Neural progenitor cell (in vitro differentiated cells): ENCODE results near the gene B4GALT5. TPM values are rescaled to one million over a fixed set of nuclear protein-coding genes. Genes with fewer than 3 reads are reported as not detected.

ENCODE experiments used
- DNase-seq: peaks from one replicate; pipeline ENCODE4 v3.0.0-alpha.2; 2016; ENCODE audit warnings: low spot score
- H2AFZ ChIP-seq: fragments of 200-600 bp; sonication (generic); replicated peaks from 2 replicates; pipeline ENCODE4 v1.6.1; 2016; ENCODE audit warnings: antibody characterized with exemption
- H3F3A ChIP-seq: fragments of 200-600 bp; sonication (generic); 2 replicates; pipeline ENCODE4 v1.6.1; 2016; ENCODE audit warnings: antibody characterized with exemption, low read depth
- H3K27ac ChIP-seq: fragments of 200-600 bp; sonication (generic); 2 replicates; pipeline ENCODE4 v1.5.1; 2016; ENCODE audit warnings: mild to moderate bottlenecking
- H3K27me3 ChIP-seq: fragments of 200-600 bp; sonication (generic); 2 replicates; pipeline ENCODE4 v1.6.1; 2016; ENCODE audit warnings: mild to moderate bottlenecking, moderate library complexity
- H3K36me3 ChIP-seq: fragments of 200-600 bp; sonication (generic); 2 replicates; pipeline ENCODE4 v1.5.1; 2016
- H3K4me1 ChIP-seq: fragments of 200-600 bp; sonication (generic); 2 replicates; pipeline ENCODE4 v1.6.1; 2016; ENCODE audit warnings: mixed run types
- H3K4me2 ChIP-seq: fragments of 200-600 bp; sonication (generic); 2 replicates; pipeline ENCODE4 v1.6.1; 2016
- H3K4me3 ChIP-seq: fragments of 200-600 bp; sonication (generic); 2 replicates; pipeline ENCODE4 v1.5.1; 2016
- H3K79me2 ChIP-seq: fragments of 200-600 bp; sonication (generic); 2 replicates; pipeline ENCODE4 v1.6.1; 2016; ENCODE audit warnings: low read depth
- H3K9ac ChIP-seq: fragments of 200-600 bp; sonication (generic); 2 replicates; pipeline ENCODE4 v1.6.1; 2016
- H3K9me3 ChIP-seq: fragments of 200-600 bp; sonication (generic); 2 replicates; pipeline ENCODE4 v1.5.1; 2016; ENCODE audit warnings: low read depth
- H4K20me1 ChIP-seq: fragments of 200-600 bp; sonication (generic); 2 replicates; pipeline ENCODE4 v1.6.1; 2016; ENCODE audit warnings: low read depth
- H3K27ac Mint-ChIP-seq: 3 replicates; pipeline ENCODE4 v1.8.0; 2021; ENCODE audit warnings: mixed read lengths
- H3K27me3 Mint-ChIP-seq: 2 replicates; pipeline ENCODE4 v1.8.0; 2022; ENCODE audit warnings: low read depth, mild to moderate bottlenecking, inconsistent platforms, moderate library complexity, mixed read lengths; ENCODE audit not compliant: insufficient read depth
- H3K36me3 Mint-ChIP-seq: 3 replicates; pipeline ENCODE4 v1.8.0; 2021; ENCODE audit warnings: mixed read lengths
- H3K4me1 Mint-ChIP-seq: 3 replicates; pipeline ENCODE4 v1.8.0; 2021; ENCODE audit warnings: mixed read lengths
- H3K4me3 Mint-ChIP-seq: 3 replicates; pipeline ENCODE4 v1.8.0; 2021; ENCODE audit warnings: mild to moderate bottlenecking, moderate library complexity, mixed read lengths
- H3K9me3 Mint-ChIP-seq: 3 replicates; pipeline ENCODE4 v1.8.0; 2020; ENCODE audit warnings: mixed read lengths
- CTCF ChIP-seq: fragments of 200-600 bp; sonication (generic); IDR thresholded peaks from 2 replicates; pipeline ENCODE4 v1.5.1; 2017; ENCODE audit warnings: antibody characterized with exemption, mild to moderate bottlenecking
- EZH2 ChIP-seq: fragments of 200-600 bp; sonication (generic); IDR thresholded peaks from 2 replicates; pipeline ENCODE4 v1.6.1; 2017; ENCODE audit warnings: antibody characterized with exemption, mild to moderate bottlenecking, moderate library complexity
- EZH2phosphoT487 ChIP-seq: fragments of 200-600 bp; sonication (generic); IDR thresholded peaks from 2 replicates; pipeline ENCODE4 v1.6.1; 2017; ENCODE audit warnings: antibody characterized with exemption
- total RNA-seq: library from RNA; depleted of rRNA; stranded (reverse); fragments of >200 nt; gene quantifications from 2 replicates; pipeline ENCODE4 v1.2.3, GENCODE V29; 2015; ENCODE audit warnings: low replicate concordance

Gene B4GALT5
- total RNA-seq, 1 donor from 2014 or later = 60.1 TPM

GRCh38 chr20:49759266-49759950, 45.7 kb upstream of the B4GALT5 start:
- no peak for DNase-seq
- no peak overlapping the region for H3K9ac ChIP-seq
- peaks cover 13% of the 10 kb centered on the region for H3F3A ChIP-seq
- no peak overlapping the region for H3K4me3 ChIP-seq
- H2AFZ ChIP-seq = peak overlapping the region; percentile 81
- H4K20me1 ChIP-seq = no peaks in the 10 kb centered on the region
- H3K9me3 Mint-ChIP-seq = peaks cover 3% of the 10 kb centered on the region
- H3K36me3 ChIP-seq = no peaks in the 10 kb centered on the region
- no peaks in the 10 kb centered on the region for H3K79me2 ChIP-seq
- peak overlapping the region; percentile 53 for H3K4me2 ChIP-seq
- no peaks in the 10 kb centered on the region for H3K9me3 ChIP-seq
- no peak for TF ChIP-seq EZH2
- TF ChIP-seq CTCF = no peak
- TF ChIP-seq EZH2phosphoT487 = no peak
- H3K27me3 Mint-ChIP-seq = peaks cover 9% of the 10 kb centered on the region
- H3K27ac ChIP-seq = no peak overlapping the region
- H3K27ac Mint-ChIP-seq = no peak overlapping the region
- no peak overlapping the region for H3K4me3 Mint-ChIP-seq
- peaks cover 19% of the 10 kb centered on the region for H3K4me1 Mint-ChIP-seq
- H3K27me3 ChIP-seq = no peaks in the 10 kb centered on the region
- H3K4me1 ChIP-seq = peaks cover 19% of the 10 kb centered on the region
- H3K36me3 Mint-ChIP-seq = no peaks in the 10 kb centered on the region

- H3K27me3 ChIP-seq = no peaks in the 10 kb centered on the region
- no peak overlapping the region for H3K9ac ChIP-seq
- peaks cover 13% of the 10 kb centered on the region for H3F3A ChIP-seq
- peaks cover 9% of the 10 kb centered on the region for H3K27me3 Mint-ChIP-seq
- DNase-seq = peak; percentile 48
- no peaks in the 10 kb centered on the region for H3K9me3 ChIP-seq
- H3K36me3 ChIP-seq = no peaks in the 10 kb centered on the region
- H3K27ac ChIP-seq = no peak overlapping the region
- H3K4me2 ChIP-seq = peak overlapping the region; percentile 53
- H3K27ac Mint-ChIP-seq = peak overlapping the region; percentile 58
- H2AFZ ChIP-seq = peak overlapping the region; percentile 81
- H3K79me2 ChIP-seq = no peaks in the 10 kb centered on the region
- peaks cover 3% of the 10 kb centered on the region for H3K9me3 Mint-ChIP-seq
- no peaks in the 10 kb centered on the region for H4K20me1 ChIP-seq
- TF ChIP-seq CTCF (no peak), EZH2 (no peak), EZH2phosphoT487 (no peak)
- peaks cover 17% of the 10 kb centered on the region for H3K4me1 Mint-ChIP-seq
- H3K4me3 ChIP-seq = no peak overlapping the region
- H3K4me1 ChIP-seq = peaks cover 19% of the 10 kb centered on the region
- peak overlapping the region; percentile 24 for H3K4me3 Mint-ChIP-seq
- H3K36me3 Mint-ChIP-seq = no peaks in the 10 kb centered on the region
Measured at GRCh38 chr20:49758781-49759180, 45.1 kb upstream of the B4GALT5 start.

GRCh38 chr20:49757597-49757996, 43.9 kb upstream of the B4GALT5 start:
- Mint-ChIP-seq H3K4me1 (peaks cover 12% of the 10 kb centered on the region), H3K27ac (no peak overlapping the region), H3K36me3 (no peaks in the 10 kb centered on the region), H3K4me3 (no peak overlapping the region), H3K27me3 (peaks cover 9% of the 10 kb centered on the region), H3K9me3 (peaks cover 3% of the 10 kb centered on the region)
- H2AFZ ChIP-seq = no peak overlapping the region
- H3K4me3 ChIP-seq = no peak overlapping the region
- no peak for TF ChIP-seq EZH2
- no peak for TF ChIP-seq EZH2phosphoT487
- no peak for TF ChIP-seq CTCF
- no peaks in the 10 kb centered on the region for H3K79me2 ChIP-seq
- no peaks in the 10 kb centered on the region for H3K27me3 ChIP-seq
- H3F3A ChIP-seq = peaks cover 10% of the 10 kb centered on the region
- H3K4me1 ChIP-seq = peaks cover 10% of the 10 kb centered on the region
- H3K4me2 ChIP-seq = no peak overlapping the region
- H4K20me1 ChIP-seq = no peaks in the 10 kb centered on the region
- H3K27ac ChIP-seq = no peak overlapping the region
- no peak overlapping the region for H3K9ac ChIP-seq
- DNase-seq = no peak
- no peaks in the 10 kb centered on the region for H3K9me3 ChIP-seq
- no peaks in the 10 kb centered on the region for H3K36me3 ChIP-seq
